Mucosa of stomach (tissue), 1 donor: Measurements from ENCODE around the gene YWHAG.

ENCODE experiments used
- H3K27me3 ChIP-seq: one replicate; pipeline ENCODE4 v1.7.0; 2013; ENCODE audit warnings: mild to moderate bottlenecking, low read length; ENCODE audit not compliant: control insufficient read depth, insufficient read depth
- H3K36me3 ChIP-seq: one replicate; pipeline ENCODE4 v1.7.0; 2013; ENCODE audit warnings: low read length; ENCODE audit not compliant: control insufficient read depth, insufficient read depth
- H3K4me1 ChIP-seq: one replicate; pipeline ENCODE4 v1.7.0; 2013; ENCODE audit warnings: mild to moderate bottlenecking, low read length; ENCODE audit not compliant: control insufficient read depth, insufficient read depth
- H3K4me3 ChIP-seq: one replicate; pipeline ENCODE4 v1.7.0; 2013; ENCODE audit warnings: low read length
- H3K9ac ChIP-seq: one replicate; pipeline ENCODE4 v1.7.0; 2013; ENCODE audit warnings: mild to moderate bottlenecking, low read length, moderate library complexity
- H3K9me3 ChIP-seq: one replicate; pipeline ENCODE4 v1.7.0; 2013; ENCODE audit warnings: mild to moderate bottlenecking, low read length, moderate library complexity; ENCODE audit not compliant: control insufficient read depth
- donor health status: Pancreatic carcinoma.

The YWHAG gene

GRCh38 chr7:76354981-76355730 is 3.6 kb downstream of the YWHAG start:
- Histone ChIP-seq H3K4me1 (peaks cover 17% of the 10 kb centered on the region), H3K9ac (no peak overlapping the region), H3K36me3 (no peaks in the 10 kb centered on the region), H3K9me3 (no peaks in the 10 kb centered on the region), H3K27me3 (no peaks in the 10 kb centered on the region), H3K4me3 (no peak overlapping the region)

- Histone ChIP-seq H3K9ac (no peak overlapping the region), H3K27me3 (no peaks in the 10 kb centered on the region), H3K9me3 (no peaks in the 10 kb centered on the region), H3K4me1 (peaks cover 10% of the 10 kb centered on the region), H3K4me3 (no peak overlapping the region), H3K36me3 (no peaks in the 10 kb centered on the region)
Observed at GRCh38 chr7:76354516-76354915, 4.3 kb downstream of the YWHAG start.

GRCh38 chr7:76353744-76354143 is 5.0 kb downstream of the YWHAG start:
- peaks cover 8% of the 10 kb centered on the region for H3K4me1 ChIP-seq

GRCh38 chr7:76352193-76352592 is 6.6 kb downstream of the YWHAG start:
- no peaks in the 10 kb centered on the region for H3K27me3 ChIP-seq
- H3K9ac ChIP-seq, result no peak overlapping the region
- H3K36me3 ChIP-seq, result no peaks in the 10 kb centered on the region

More at GRCh38 chr7:76353744-76354143, 5.0 kb downstream of the YWHAG start:
- no peaks in the 10 kb centered on the region for H3K36me3 ChIP-seq
- H3K27me3 ChIP-seq, result no peaks in the 10 kb centered on the region
- H3K9ac ChIP-seq, result no peak overlapping the region
- H3K9me3 ChIP-seq, result no peaks in the 10 kb centered on the region
- no peak overlapping the region for H3K4me3 ChIP-seq

GRCh38 chr7:76351372-76351771 is 7.4 kb downstream of the YWHAG start:
- Histone ChIP-seq H3K27me3 (no peaks in the 10 kb centered on the region), H3K9me3 (no peaks in the 10 kb centered on the region), H3K4me3 (no peak overlapping the region), H3K36me3 (no peaks in the 10 kb centered on the region), H3K4me1 (peaks cover 7% of the 10 kb centered on the region), H3K9ac (no peak overlapping the region)

More at GRCh38 chr7:76352193-76352592, 6.6 kb downstream of the YWHAG start:
- no peaks in the 10 kb centered on the region for H3K9me3 ChIP-seq
- no peak overlapping the region for H3K4me3 ChIP-seq
- H3K4me1 ChIP-seq, result peaks cover 6% of the 10 kb centered on the region

- Histone ChIP-seq H3K9me3 (no peaks in the 10 kb centered on the region), H3K36me3 (no peaks in the 10 kb centered on the region), H3K4me3 (no peak overlapping the region), H3K4me1 (peaks cover 19% of the 10 kb centered on the region), H3K9ac (no peak overlapping the region), H3K27me3 (no peaks in the 10 kb centered on the region)
Observed at GRCh38 chr7:76349313-76349885, 9.4 kb downstream of the YWHAG start.

- H3K4me3 ChIP-seq, result no peak overlapping the region
- H3K4me1 ChIP-seq, result peaks cover 19% of the 10 kb centered on the region
- H3K9ac ChIP-seq, result no peak overlapping the region
- no peaks in the 10 kb centered on the region for H3K36me3 ChIP-seq
- H3K27me3 ChIP-seq, result no peaks in the 10 kb centered on the region
- no peaks in the 10 kb centered on the region for H3K9me3 ChIP-seq
Observed at GRCh38 chr7:76347710-76348109, 11.1 kb downstream of the YWHAG start.

GRCh38 chr7:76346778-76347177 is 12.0 kb downstream of the YWHAG start:
- Histone ChIP-seq H3K36me3 (no peaks in the 10 kb centered on the region), H3K9me3 (no peaks in the 10 kb centered on the region), H3K4me1 (peaks cover 19% of the 10 kb centered on the region), H3K4me3 (no peak overlapping the region), H3K27me3 (no peaks in the 10 kb centered on the region), H3K9ac (no peak overlapping the region)

GRCh38 chr7:76346097-76346496 is 12.7 kb downstream of the YWHAG start:
- Histone ChIP-seq H3K36me3 (no peaks in the 10 kb centered on the region), H3K27me3 (no peaks in the 10 kb centered on the region), H3K9ac (no peak overlapping the region), H3K9me3 (no peaks in the 10 kb centered on the region), H3K4me1 (peaks cover 19% of the 10 kb centered on the region), H3K4me3 (no peak overlapping the region)

- Histone ChIP-seq H3K4me3 (no peak overlapping the region), H3K27me3 (no peaks in the 10 kb centered on the region), H3K36me3 (no peaks in the 10 kb centered on the region), H3K9me3 (no peaks in the 10 kb centered on the region), H3K4me1 (peaks cover 19% of the 10 kb centered on the region), H3K9ac (no peak overlapping the region)
Observed at GRCh38 chr7:76343931-76344321, 14.9 kb downstream of the YWHAG start.

- Histone ChIP-seq H3K4me1 (peaks cover 19% of the 10 kb centered on the region), H3K9ac (no peak overlapping the region), H3K27me3 (no peaks in the 10 kb centered on the region), H3K4me3 (no peak overlapping the region), H3K36me3 (no peaks in the 10 kb centered on the region), H3K9me3 (no peaks in the 10 kb centered on the region)
Observed at GRCh38 chr7:76343294-76343930, 15.4 kb downstream of the YWHAG start.

GRCh38 chr7:76342222-76342621 is 16.6 kb downstream of the YWHAG start:
- no peaks in the 10 kb centered on the region for H3K9me3 ChIP-seq
- no peaks in the 10 kb centered on the region for H3K27me3 ChIP-seq
- no peaks in the 10 kb centered on the region for H3K36me3 ChIP-seq
- H3K4me1 ChIP-seq, result peaks cover 19% of the 10 kb centered on the region
- no peak overlapping the region for H3K9ac ChIP-seq
- H3K4me3 ChIP-seq, result no peak overlapping the region
